Endodermal cell (in vitro differentiated cells): ENCODE measurements around the gene ATOX1. TPM values are rescaled to one million over a fixed set of nuclear protein-coding genes. Genes with fewer than 3 reads are reported as not detected.
A peak's percentile ranks its signal among the peaks of the same experiment; 100 is the strongest.

Experiments
- DNase-seq: peaks from one replicate; pipeline ENCODE4 v3.0.0-alpha.2; 2017
- H3K27ac ChIP-seq: 2 replicates; pipeline ENCODE4 v1.5.1; 2013; ENCODE audit warnings: mild to moderate bottlenecking, low read depth, low read length, moderate library complexity
- H3K27me3 ChIP-seq: 2 replicates; pipeline ENCODE4 v1.6.1; 2013; ENCODE audit warnings: mild to moderate bottlenecking, low read length, moderate library complexity; ENCODE audit not compliant: insufficient read depth, control insufficient read depth, poor library complexity, severe bottlenecking
- H3K36me3 ChIP-seq: 2 replicates; pipeline ENCODE4 v1.7.0; 2013; ENCODE audit warnings: mild to moderate bottlenecking, low read length, moderate library complexity; ENCODE audit not compliant: control insufficient read depth, insufficient read depth
- H3K4me1 ChIP-seq: one replicate; pipeline ENCODE4 v1.7.0; 2013; ENCODE audit warnings: low read length; ENCODE audit not compliant: control insufficient read depth, insufficient read depth
- H3K4me3 ChIP-seq: 2 replicates; pipeline ENCODE4 v1.5.1; 2013; ENCODE audit warnings: mild to moderate bottlenecking, low read length, moderate library complexity
- H3K9ac ChIP-seq: 2 replicates; pipeline ENCODE4 v1.6.1; 2013; ENCODE audit warnings: mild to moderate bottlenecking, low read length, moderate library complexity; ENCODE audit not compliant: poor library complexity, severe bottlenecking; ENCODE audit errors: extremely low read depth
- H3K9me3 ChIP-seq: 2 replicates; pipeline ENCODE4 v1.6.1; 2013; ENCODE audit warnings: mild to moderate bottlenecking, low read length, moderate library complexity; ENCODE audit not compliant: control insufficient read depth
- H3K27ac Mint-ChIP-seq: 2 replicates; pipeline ENCODE4 v1.8.0; 2020; ENCODE audit warnings: mixed read lengths
- H3K27me3 Mint-ChIP-seq: 2 replicates; pipeline ENCODE4 v1.8.0; 2021; ENCODE audit warnings: mild to moderate bottlenecking, mixed read lengths; ENCODE audit not compliant: insufficient read depth
- H3K36me3 Mint-ChIP-seq: 2 replicates; pipeline ENCODE4 v1.8.0; 2020; ENCODE audit warnings: low read depth, mixed read lengths
- H3K4me1 Mint-ChIP-seq: 2 replicates; pipeline ENCODE4 v1.8.0; 2020; ENCODE audit warnings: mixed read lengths
- H3K4me3 Mint-ChIP-seq: 2 replicates; pipeline ENCODE4 v1.8.0; 2020; ENCODE audit warnings: mild to moderate bottlenecking, moderate library complexity, mixed read lengths
- H3K9me3 Mint-ChIP-seq: 2 replicates; pipeline ENCODE4 v1.8.0; 2020; ENCODE audit warnings: mild to moderate bottlenecking, mixed read lengths
- WGBS, 2 experiments: methylation state at CpG; one replicate each; pipeline versions ENCODE4 v1.1.5 to v1.1.7; 2013; ENCODE audit warnings: missing lambda C conversion rate in 2 of 2, mixed read lengths in 1 of 2; ENCODE audit not compliant: insufficient coverage in 1 of 2, insufficient read length in 1 of 2; 5-methylcytosine and 5-hydroxymethylcytosine counted together
- total RNA-seq, 2 donors: library from RNA; stranded (reverse); fragmentation: NEBNext Ultra II Directional in 1 of 2; extraction: Animal tissue kit (Norgen Biotek cat#: 25700) in 1 of 2; gene quantifications; 2 replicates in 1 of 2; 3 replicates in 1 of 2; pipeline ENCODE4 v1.2.1, GENCODE V29; 2021
- TF ChIP-seq, protein P1 (sequence below): fragments of 200-600 bp; sonication (generic); conservative IDR thresholded peaks from 2 replicates; pipeline ENCODE4 v1.5.0; 2021; ENCODE audit warnings: antibody characterized with exemption, mild to moderate bottlenecking

The ATOX1 gene
- total RNA-seq, 2 donors from 2014 or later: 105 to 129 TPM

DNA sequence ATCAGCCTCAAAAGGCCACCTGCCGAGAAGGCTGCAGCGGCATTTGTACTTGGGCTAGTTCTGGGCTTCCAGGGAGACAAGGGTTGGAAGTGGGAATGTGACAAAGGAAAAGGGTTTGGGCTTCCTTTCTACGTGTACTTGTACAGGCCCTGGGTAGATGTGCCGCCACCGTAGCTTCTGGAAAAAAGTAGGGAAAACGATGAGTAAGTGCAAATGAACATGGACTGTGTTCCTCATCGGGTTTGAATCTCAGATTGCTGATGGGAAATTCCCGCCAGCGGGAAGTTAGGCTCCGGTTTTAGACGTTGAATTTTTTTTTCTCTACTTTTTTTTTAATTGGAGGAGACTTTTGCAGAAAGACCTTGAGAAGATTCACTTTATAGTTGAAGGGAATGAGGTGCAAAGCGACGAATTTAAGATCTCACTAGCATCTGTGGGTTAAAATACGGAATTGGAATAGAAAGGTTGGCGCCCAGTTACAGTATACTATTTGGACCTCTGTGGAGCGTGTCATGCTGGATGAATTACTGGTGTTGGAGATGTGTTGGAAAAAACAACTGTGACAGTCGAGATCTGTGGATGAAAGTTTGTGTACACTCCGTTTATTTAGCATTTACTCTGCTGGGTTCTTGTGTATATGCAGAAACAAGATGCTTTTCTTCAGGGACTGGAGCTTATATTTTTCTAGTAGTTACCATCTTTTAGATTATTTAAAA lies 14.6 kb upstream of the ATOX1 start:
- TF ChIP-seq, protein P1, sequence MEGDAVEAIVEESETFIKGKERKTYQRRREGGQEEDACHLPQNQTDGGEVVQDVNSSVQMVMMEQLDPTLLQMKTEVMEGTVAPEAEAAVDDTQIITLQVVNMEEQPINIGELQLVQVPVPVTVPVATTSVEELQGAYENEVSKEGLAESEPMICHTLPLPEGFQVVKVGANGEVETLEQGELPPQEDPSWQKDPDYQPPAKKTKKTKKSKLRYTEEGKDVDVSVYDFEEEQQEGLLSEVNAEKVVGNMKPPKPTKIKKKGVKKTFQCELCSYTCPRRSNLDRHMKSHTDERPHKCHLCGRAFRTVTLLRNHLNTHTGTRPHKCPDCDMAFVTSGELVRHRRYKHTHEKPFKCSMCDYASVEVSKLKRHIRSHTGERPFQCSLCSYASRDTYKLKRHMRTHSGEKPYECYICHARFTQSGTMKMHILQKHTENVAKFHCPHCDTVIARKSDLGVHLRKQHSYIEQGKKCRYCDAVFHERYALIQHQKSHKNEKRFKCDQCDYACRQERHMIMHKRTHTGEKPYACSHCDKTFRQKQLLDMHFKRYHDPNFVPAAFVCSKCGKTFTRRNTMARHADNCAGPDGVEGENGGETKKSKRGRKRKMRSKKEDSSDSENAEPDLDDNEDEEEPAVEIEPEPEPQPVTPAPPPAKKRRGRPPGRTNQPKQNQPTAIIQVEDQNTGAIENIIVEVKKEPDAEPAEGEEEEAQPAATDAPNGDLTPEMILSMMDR: no peak
- H3K9ac ChIP-seq: peak overlapping the region; percentile 93
- H3K4me1 Mint-ChIP-seq: peaks cover 48% of the 10 kb centered on the region
- no peaks in the 10 kb centered on the region for H3K27me3 Mint-ChIP-seq
- H3K36me3 ChIP-seq: peaks cover 14% of the 10 kb centered on the region
- H3K27me3 ChIP-seq: no peaks in the 10 kb centered on the region
- H3K36me3 Mint-ChIP-seq: peaks cover 15% of the 10 kb centered on the region
- H3K27ac ChIP-seq: peak overlapping the region; percentile 94
- H3K4me3 Mint-ChIP-seq: no peak overlapping the region
- no peaks in the 10 kb centered on the region for H3K9me3 Mint-ChIP-seq
- 1 to 2% methylated on average over 14 to 18 of the region's 18 CpGs for WGBS, 2 experiments
- peak overlapping the region; percentile 92 for H3K27ac Mint-ChIP-seq
- no peak for DNase-seq
- H3K4me3 ChIP-seq: peak overlapping the region; percentile 99
- peaks cover 18% of the 10 kb centered on the region for H3K4me1 ChIP-seq
- no peaks in the 10 kb centered on the region for H3K9me3 ChIP-seq

- no peaks in the 10 kb centered on the region for H3K27me3 Mint-ChIP-seq
- peaks cover 40% of the 10 kb centered on the region for H3K4me1 Mint-ChIP-seq
- peaks cover 7% of the 10 kb centered on the region for H3K36me3 ChIP-seq
- no peaks in the 10 kb centered on the region for H3K9me3 Mint-ChIP-seq
- DNase-seq: peak; percentile 73
- peaks cover 17% of the 10 kb centered on the region for H3K4me1 ChIP-seq
- peak overlapping the region; percentile 92 for H3K27ac Mint-ChIP-seq
- H3K9me3 ChIP-seq: no peaks in the 10 kb centered on the region
- peak overlapping the region; percentile 93 for H3K9ac ChIP-seq
- H3K36me3 Mint-ChIP-seq: peaks cover 8% of the 10 kb centered on the region
- H3K4me3 Mint-ChIP-seq: no peak overlapping the region
- H3K4me3 ChIP-seq: peak overlapping the region; percentile 99
- no peaks in the 10 kb centered on the region for H3K27me3 ChIP-seq
- 0% methylated on average over 10 to 87 of the region's 87 CpGs for WGBS, 2 experiments
- TF ChIP-seq, protein P1: no peak
- H3K27ac ChIP-seq: peak overlapping the region; percentile 94
These were observed 13.8 kb upstream of the ATOX1 start for GRCh38 chr5:151772029-151772845.

- Mint-ChIP-seq H3K27ac (peak within 1 kb of the TSS; percentile 92), H3K9me3 (no peaks in the 10 kb centered on the region), H3K4me3 (no peak within 1 kb of the TSS), H3K4me1 (peaks cover 35% of the 10 kb centered on the region), H3K27me3 (no peaks in the 10 kb centered on the region), H3K36me3 (peaks cover 4% of the 10 kb centered on the region)
- 0% methylated on average over 27 to 49 of the region's 49 CpGs for WGBS, 2 experiments
- H3K4me3 ChIP-seq: peak within 1 kb of the TSS; percentile 99
- H3K36me3 ChIP-seq: peaks cover 3% of the 10 kb centered on the region
- H3K4me1 ChIP-seq: peaks cover 14% of the 10 kb centered on the region
- TF ChIP-seq, protein P1: peak; percentile 70
- H3K27me3 ChIP-seq: no peaks in the 10 kb centered on the region
- peak within 1 kb of the TSS; percentile 99 for H3K27ac ChIP-seq
- H3K9me3 ChIP-seq: no peaks in the 10 kb centered on the region
- H3K9ac ChIP-seq: peak within 1 kb of the TSS; percentile 93
- peak; percentile 100 for DNase-seq
These were observed 13.0 kb upstream of the ATOX1 start, which contains the start of gene G3BP1 for GRCh38 chr5:151771259-151772028. G3BP1 (plus strand) TSS chr5:151771954; CDS start chr5:151786621, 14,667 bp downstream.
